GM23338 (cell line): Measurements from ENCODE around the gene GFOD1. TPM values are rescaled to one million over a fixed set of nuclear protein-coding genes. Genes with fewer than 3 reads are reported as not detected.

ENCODE experiments used
- ATAC-seq: fragments of 200-7000 bp; cut with Tn5 transposase; 3 replicates; pipeline ENCODE4 v1.9.1; 2020
- DNase-seq: peaks from one replicate; pipeline ENCODE4 v3.0.0-alpha.2; 2015; ENCODE audit warnings: low spot score
- H2AFZ ChIP-seq: fragments of 200-600 bp; sonication (generic); 2 replicates; pipeline ENCODE4 v1.8.0; 2016; ENCODE audit warnings: antibody characterized with exemption, mild to moderate bottlenecking, moderate library complexity
- H3F3A ChIP-seq: fragments of 200-600 bp; sonication (generic); replicated peaks from 2 replicates; pipeline ENCODE4 v1.8.0; 2017; ENCODE audit warnings: antibody characterized with exemption, mixed run types, low read depth
- H3K27ac ChIP-seq: fragments of 200-600 bp; sonication (generic); 2 replicates; pipeline ENCODE4 v1.6.1; 2016; ENCODE audit warnings: low read depth
- H3K27me3 ChIP-seq: fragments of 200-600 bp; sonication (generic); 2 replicates; pipeline ENCODE4 v1.8.0; 2016; ENCODE audit warnings: mild to moderate bottlenecking, mixed run types, moderate library complexity; ENCODE audit not compliant: insufficient read depth
- H3K36me3 ChIP-seq: fragments of 200-600 bp; sonication (generic); 2 replicates; pipeline ENCODE4 v1.8.0; 2016; ENCODE audit warnings: mild to moderate bottlenecking; ENCODE audit not compliant: insufficient read depth
- H3K4me1 ChIP-seq: fragments of 200-600 bp; sonication (generic); 2 replicates; pipeline ENCODE4 v1.8.0; 2016; ENCODE audit warnings: mild to moderate bottlenecking, moderate library complexity; ENCODE audit not compliant: insufficient read depth
- H3K4me2 ChIP-seq: fragments of 200-600 bp; sonication (generic); 2 replicates; pipeline ENCODE4 v1.7.1; 2017; ENCODE audit warnings: mixed run types
- H3K4me3 ChIP-seq: fragments of 200-600 bp; sonication (generic); 2 replicates; pipeline ENCODE4 v1.6.1; 2016; ENCODE audit warnings: mixed run types
- H3K79me2 ChIP-seq: fragments of 200-600 bp; sonication (generic); replicated peaks from 2 replicates; pipeline ENCODE4 v1.8.0; 2017; ENCODE audit warnings: mild to moderate bottlenecking; ENCODE audit not compliant: insufficient read depth
- H3K9me2 ChIP-seq: fragments of 200-600 bp; sonication (generic); 2 replicates; pipeline ENCODE4 v1.8.0; 2017; ENCODE audit not compliant: insufficient read depth
- H4K20me1 ChIP-seq: fragments of 200-600 bp; sonication (generic); replicated peaks from 2 replicates; pipeline ENCODE4 v1.8.0; 2017; ENCODE audit warnings: mild to moderate bottlenecking; ENCODE audit not compliant: insufficient read depth
- H3K27ac Mint-ChIP-seq: 2 replicates; pipeline ENCODE4 v1.8.0; 2020; ENCODE audit warnings: inconsistent platforms, mild to moderate bottlenecking, moderate library complexity, mixed read lengths
- H3K27me3 Mint-ChIP-seq: 3 replicates; pipeline ENCODE4 v1.8.0; 2022; ENCODE audit warnings: low read depth, mild to moderate bottlenecking, moderate library complexity, mixed read lengths, inconsistent platforms; ENCODE audit not compliant: insufficient read depth, poor library complexity
- H3K36me3 Mint-ChIP-seq: 3 replicates; pipeline ENCODE4 v1.8.0; 2021; ENCODE audit warnings: low read depth, mild to moderate bottlenecking, inconsistent platforms, moderate library complexity, mixed read lengths
- H3K4me1 Mint-ChIP-seq: 3 replicates; pipeline ENCODE4 v1.8.0; 2020; ENCODE audit warnings: mild to moderate bottlenecking, inconsistent platforms, mixed read lengths
- H3K4me3 Mint-ChIP-seq: 3 replicates; pipeline ENCODE4 v1.8.0; 2021; ENCODE audit warnings: moderate library complexity, mild to moderate bottlenecking, inconsistent platforms, mixed read lengths
- H3K9me3 Mint-ChIP-seq: 3 replicates; pipeline ENCODE4 v1.8.0; 2020; ENCODE audit warnings: moderate library complexity, mild to moderate bottlenecking, inconsistent platforms, mixed read lengths
- CREB1 ChIP-seq: fragments of 250-450 bp; sonication (Bioruptor Pico); IDR thresholded peaks from 2 replicates; pipeline ENCODE4 v1.5.0; 2020; ENCODE audit warnings: low read depth, mild to moderate bottlenecking, moderate library complexity
- EZH2phosphoT487 ChIP-seq: fragments of 200-600 bp; sonication (generic); IDR thresholded peaks from one replicate; pipeline ENCODE4 v1.8.1; 2018; ENCODE audit warnings: antibody characterized with exemption; ENCODE audit not compliant: unreplicated experiment
- JUNB ChIP-seq: IDR thresholded peaks from one replicate; pipeline ENCODE4 v1.6.1; 2016; ENCODE audit warnings: antibody characterized with exemption; ENCODE audit not compliant: unreplicated experiment
- NANOG ChIP-seq: IDR thresholded peaks from 2 replicates; pipeline ENCODE4 v1.6.1; 2016; ENCODE audit warnings: antibody characterized with exemption, borderline replicate concordance
- ZNF331 ChIP-seq: fragments of 250-450 bp; sonication (Bioruptor Pico); IDR thresholded peaks from 2 replicates; pipeline ENCODE4 v1.5.0; 2020; ENCODE audit warnings: low read depth, mild to moderate bottlenecking, moderate library complexity
- ZNF462 ChIP-seq: fragments of 250-450 bp; sonication (Bioruptor Pico); IDR thresholded peaks from 2 replicates; pipeline ENCODE4 v1.5.0; 2020; ENCODE audit warnings: mild to moderate bottlenecking, moderate library complexity
- polyA plus RNA-seq: library from polyadenylated mRNA; unstranded; fragments of >200 nt; fragmentation: Nextera tagmentation; extraction: Ambion mirVana; gene quantifications from 2 replicates; pipeline ENCODE4 v1.2.1, GENCODE V29; 2016
- total RNA-seq: library from RNA; depleted of rRNA; stranded (reverse); fragments of >200 nt; shearing (Covaris generic); gene quantifications from 2 replicates; pipeline ENCODE4 v1.2.3, GENCODE V29; 2014

Gene GFOD1
- total and polyA plus RNA-seq, 2 experiments from 2014 or later: 4.9 to 12.8 TPM

GRCh38 chr6:13528232-13528631 lies 40.8 kb upstream of the GFOD1 start:
- no peaks in the 10 kb centered on the region; the same call in 1 of the 2 replicates for H3K9me2 ChIP-seq
- H3K9me3 Mint-ChIP-seq: no peaks in the 10 kb centered on the region
- H3F3A ChIP-seq: no peaks in the 10 kb centered on the region
- H3K27ac Mint-ChIP-seq: no peak overlapping the region
- H3K36me3 ChIP-seq: no peaks in the 10 kb centered on the region
- no peaks in the 10 kb centered on the region for H3K36me3 Mint-ChIP-seq
- peaks cover 3% of the 10 kb centered on the region for H3K27me3 Mint-ChIP-seq
- no peaks in the 10 kb centered on the region for H3K27me3 ChIP-seq
- H4K20me1 ChIP-seq: no peaks in the 10 kb centered on the region
- peaks cover 24% of the 10 kb centered on the region for H3K4me1 ChIP-seq
- no peak overlapping the region for H3K4me3 ChIP-seq
- TF ChIP-seq JUNB (no peak), ZNF331 (CRISPR knock-in tag) (no peak)
- H2AFZ ChIP-seq: no peak overlapping the region
- H3K4me3 Mint-ChIP-seq: no peak overlapping the region
- peaks cover 28% of the 10 kb centered on the region for H3K4me1 Mint-ChIP-seq
- no peak overlapping the region for H3K27ac ChIP-seq
- H3K79me2 ChIP-seq: no peaks in the 10 kb centered on the region
- ATAC-seq: no peak
- DNase-seq: no peak
- no peak overlapping the region for H3K4me2 ChIP-seq

- Histone ChIP-seq H3K4me2 (no peak overlapping the region), H4K20me1 (no peaks in the 10 kb centered on the region), H3K27me3 (no peaks in the 10 kb centered on the region), H3K36me3 (no peaks in the 10 kb centered on the region), H3F3A (no peaks in the 10 kb centered on the region), H3K9me2 (no peaks in the 10 kb centered on the region; the same call in 1 of the 2 replicates), H3K4me1 (peaks cover 24% of the 10 kb centered on the region), H3K79me2 (no peaks in the 10 kb centered on the region), H3K4me3 (no peak overlapping the region), H2AFZ (peak overlapping the region; percentile 59; the same call in 1 of the 2 replicates), H3K27ac (no peak overlapping the region)
- peaks cover 28% of the 10 kb centered on the region for H3K4me1 Mint-ChIP-seq
- no peak overlapping the region for H3K4me3 Mint-ChIP-seq
- ATAC-seq (no peak), DNase-seq (no peak)
- no peak for TF ChIP-seq ZNF331 (CRISPR knock-in tag)
- no peak for TF ChIP-seq EZH2phosphoT487
- TF ChIP-seq CREB1 (CRISPR knock-in tag): no peak
- no peak for TF ChIP-seq ZNF462 (CRISPR knock-in tag)
- no peak for TF ChIP-seq NANOG
- H3K9me3 Mint-ChIP-seq: no peaks in the 10 kb centered on the region
- peaks cover 3% of the 10 kb centered on the region for H3K27me3 Mint-ChIP-seq
- no peaks in the 10 kb centered on the region for H3K36me3 Mint-ChIP-seq
- no peak overlapping the region for H3K27ac Mint-ChIP-seq
Observed at GRCh38 chr6:13527671-13528056, 40.3 kb upstream of the GFOD1 start.
